ENCODE measurements around the gene CCL11. TPM values are rescaled to one million over a fixed set of nuclear protein-coding genes. Genes with fewer than 3 reads are reported as not detected.

CCL11 gene
- total and polyA plus RNA-seq, 2 of the 8 experiments (the other 6 are each of a cell fraction or from before 2014, with no cell fraction given), result not detected

DNA sequence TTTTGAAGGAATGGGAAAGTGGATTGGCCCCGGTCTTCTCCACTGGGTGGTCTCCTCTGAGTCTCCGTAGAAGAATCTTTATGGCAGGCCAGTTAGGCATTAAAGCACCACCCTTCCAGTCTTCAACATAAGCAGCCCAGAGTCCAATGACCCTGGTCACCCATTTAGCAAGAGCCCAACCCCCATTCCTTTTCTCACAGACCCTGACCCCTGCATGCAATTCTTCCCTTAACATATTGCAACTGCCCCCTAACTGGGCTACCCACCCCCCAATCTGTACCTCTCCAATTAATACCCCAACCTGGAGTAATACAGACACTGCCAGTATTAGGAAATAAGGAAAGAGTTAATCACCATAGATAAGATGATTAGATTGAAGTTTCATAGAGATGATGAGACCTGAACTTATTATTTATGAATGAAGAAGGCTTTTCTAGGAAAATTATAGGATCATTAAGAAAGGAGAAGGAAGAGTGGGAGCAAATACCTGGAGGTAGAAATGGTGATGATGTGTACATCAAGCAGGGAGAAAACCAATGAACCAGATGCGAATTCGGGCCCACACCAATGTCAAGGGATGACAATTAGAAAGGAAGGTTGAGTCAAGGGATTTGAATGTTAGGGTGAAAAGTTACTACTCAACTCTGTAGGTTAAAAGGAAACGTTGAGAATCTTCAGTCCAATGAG, 28.1 kb upstream of the CCL11 start:
- WGBS, 2 experiments (ENCODE audit: extremely low coverage in 1 of 2, insufficient coverage in 1 of 2, insufficient read length in 1 of 2, insufficient replicate concordance in 2 of 2, low coverage in 1 of 2, low lambda C conversion rate in 2 of 2, missing lambda C conversion rate in 1 of 2), result 88% methylated on average over 5 of the region's 5 CpGs; no CpG with 5 or more reads in 1 of the 2 experiments
- Histone ChIP-seq H3K9me3 (ENCODE audit: insufficient read depth in 2 of 2, low read depth in 1 of 2, low read length in 1 of 2) (no peaks in the 10 kb centered on the region), H2AFZ (ENCODE audit: low read length) (no peak overlapping the region), H3K4me2 (ENCODE audit: insufficient read depth in 1 of 2, low read depth in 2 of 2, low read length in 2 of 2) (no peak overlapping the region), H3K23me2 (ENCODE audit: low read depth, low read length) (peaks cover 6% of the 10 kb centered on the region; the same call in 1 of the 2 replicates), H3K79me2 (ENCODE audit: control insufficient read depth in 1 of 2, insufficient read depth in 2 of 2, low read length in 2 of 2) (no peaks in the 10 kb centered on the region), H2BK12ac (ENCODE audit: low read depth, low read length) (no peak overlapping the region), H3K27ac (ENCODE audit: low read depth, low read length) (no peak overlapping the region), H3K56ac (replicated peaks; ENCODE audit: insufficient read length, low read depth, low read length) (no peak overlapping the region), H2BK5ac (ENCODE audit: low read depth, low read length) (no peak overlapping the region), H3K4me3 (ENCODE audit: extremely low read depth in 1 of 4, insufficient read depth in 2 of 4, low read depth in 3 of 4, low read length in 4 of 4) (no peak overlapping the region), H3K27me3 (replicated peaks in 1 of 4; ENCODE audit: control insufficient read depth in 3 of 4, extremely low read depth in 1 of 4, insufficient read depth in 3 of 4, low read length in 3 of 4) (no peaks in the 10 kb centered on the region), H3K36me3 (ENCODE audit: control insufficient read depth in 2 of 4, insufficient read depth in 4 of 4, low read length in 3 of 4) (no peaks in the 10 kb centered on the region), H2BK20ac (ENCODE audit: low read length) (no peak overlapping the region), H3K14ac (ENCODE audit: insufficient read length) (no peak overlapping the region), H2BK120ac (replicated peaks; ENCODE audit: low read depth, low read length) (no peak overlapping the region), H4K8ac (ENCODE audit: extremely low read depth, insufficient read depth, low read length) (no peak overlapping the region), H3K4ac (replicated peaks; ENCODE audit: insufficient read length, low read depth, low read length) (no peak overlapping the region), H3K18ac (ENCODE audit: extremely low read depth, low read length) (no peak overlapping the region), H4K91ac (replicated peaks; ENCODE audit: insufficient read length, low read length) (no peak overlapping the region), H3K23ac (ENCODE audit: insufficient read length) (no peak overlapping the region), H3K9ac (replicated peaks in 1 of 4; ENCODE audit: extremely low read depth in 1 of 4, low read depth in 3 of 4, low read length in 3 of 4) (no peak overlapping the region), H3K79me1 (ENCODE audit: low read depth, low read length) (no peaks in the 10 kb centered on the region), H4K5ac (ENCODE audit: insufficient read length, low read depth, low read length) (no peak overlapping the region), H2AK5ac (ENCODE audit: low read depth, low read length) (no peak overlapping the region), H3K4me1 (replicated peaks in 1 of 4; ENCODE audit: control insufficient read depth in 3 of 4, insufficient read depth in 4 of 4, low read length in 3 of 4) (peaks cover 4 to 11% (median 7%) of the 10 kb centered on the region in 4 experiments; a peak in 6 of 7 replicates), H2BK15ac (ENCODE audit: low read length) (no peak overlapping the region), H4K20me1 (replicated peaks in 1 of 2; ENCODE audit: control insufficient read depth in 1 of 2, insufficient read depth in 2 of 2, low read length in 2 of 2) (no peaks in the 10 kb centered on the region)
- ChIA-PET POLR2A (ENCODE audit: partially characterized antibody) (no interaction called here), CTCF (ENCODE audit: partially characterized antibody) (interaction anchor here (0.6 to 3.6 kb wide), 4 partner anchors 22 to 719 kb away, joined by 3 to 22 read pairs (median 6); partner anchors contain the start of gene CCL1)
- no peak for DNase-seq (ENCODE audit: low read depth in 1 of 2, low spot score in 2 of 2)
- no peak for FAIRE-seq
- TF ChIP-seq ASH2L (IDR thresholded peaks at IDR 0.05; ENCODE audit: low read length) (no peak), CHD2 (IDR thresholded peaks at IDR 0.05; ENCODE audit: low read length) (no peak), SIRT6 (IDR thresholded peaks at IDR 0.05; ENCODE audit: low read length) (no peak), EGR1 (IDR thresholded peaks at IDR 0.05; ENCODE audit: borderline replicate concordance, low read depth, low read length) (no peak), ZNF274 (IDR thresholded peaks at IDR 0.05; ENCODE audit: borderline replicate concordance, extremely low read depth, low read length) (no peak), CTBP2 (IDR thresholded peaks at IDR 0.05; ENCODE audit: borderline replicate concordance, insufficient read depth, insufficient read length, low read length) (no peak), TBP (IDR thresholded peaks at IDR 0.05; ENCODE audit: low read depth, low read length) (no peak), CEBPB (IDR thresholded peaks at IDR 0.05; ENCODE audit: low read depth, low read length) (no peak), KDM5A (IDR thresholded peaks at IDR 0.05; ENCODE audit: low read length) (no peak), GABPA (IDR thresholded peaks at IDR 0.05; ENCODE audit: borderline replicate concordance, insufficient read depth, low read length) (no peak), KDM4A (IDR thresholded peaks at IDR 0.05; ENCODE audit: low read depth, low read length, severe bottlenecking) (no peak), RBBP5 (IDR thresholded peaks at IDR 0.05; ENCODE audit: borderline replicate concordance, low read depth, low read length) (no peak)
- TF ChIP-seq, protein P1, sequence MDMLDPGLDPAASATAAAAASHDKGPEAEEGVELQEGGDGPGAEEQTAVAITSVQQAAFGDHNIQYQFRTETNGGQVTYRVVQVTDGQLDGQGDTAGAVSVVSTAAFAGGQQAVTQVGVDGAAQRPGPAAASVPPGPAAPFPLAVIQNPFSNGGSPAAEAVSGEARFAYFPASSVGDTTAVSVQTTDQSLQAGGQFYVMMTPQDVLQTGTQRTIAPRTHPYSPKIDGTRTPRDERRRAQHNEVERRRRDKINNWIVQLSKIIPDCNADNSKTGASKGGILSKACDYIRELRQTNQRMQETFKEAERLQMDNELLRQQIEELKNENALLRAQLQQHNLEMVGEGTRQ (IDR thresholded peaks at IDR 0.05; ENCODE audit: low read length), result no peak
